Measurements from ENCODE around the gene CMPK1. TPM values are rescaled to one million over a fixed set of nuclear protein-coding genes. Genes with fewer than 3 reads are reported as not detected.

The CMPK1 gene, protein sequence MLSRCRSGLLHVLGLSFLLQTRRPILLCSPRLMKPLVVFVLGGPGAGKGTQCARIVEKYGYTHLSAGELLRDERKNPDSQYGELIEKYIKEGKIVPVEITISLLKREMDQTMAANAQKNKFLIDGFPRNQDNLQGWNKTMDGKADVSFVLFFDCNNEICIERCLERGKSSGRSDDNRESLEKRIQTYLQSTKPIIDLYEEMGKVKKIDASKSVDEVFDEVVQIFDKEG
- 36.6 to 71.3 TPM (median 69.7 TPM) in 5 replicates for total RNA-seq (2022; extraction: Qiagen RNA extraction; ENCODE audit: low read depth)

DNA sequence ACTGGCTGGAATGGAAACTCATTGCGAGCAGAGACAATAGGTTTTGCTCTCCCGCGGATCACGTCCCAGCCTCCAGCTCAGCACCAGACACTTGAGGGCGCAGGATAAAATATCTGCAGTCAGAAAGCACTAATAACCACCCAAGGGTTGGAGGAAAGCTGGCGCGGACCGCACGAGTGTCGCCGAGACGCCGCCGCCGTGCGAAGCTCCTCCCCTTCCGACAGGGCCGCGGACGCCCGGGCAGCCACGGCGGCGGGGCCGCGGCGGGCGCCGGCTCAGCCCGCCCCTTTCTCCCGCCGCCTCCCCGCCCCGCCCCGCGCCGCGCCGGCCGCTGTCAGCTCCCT, at the start of gene CMPK1:
Gene CMPK1 (plus strand): TSS at position 213 of the 344 bp plus-strand sequence. CDS start 156 bp downstream, outside the sequence.

DNA sequence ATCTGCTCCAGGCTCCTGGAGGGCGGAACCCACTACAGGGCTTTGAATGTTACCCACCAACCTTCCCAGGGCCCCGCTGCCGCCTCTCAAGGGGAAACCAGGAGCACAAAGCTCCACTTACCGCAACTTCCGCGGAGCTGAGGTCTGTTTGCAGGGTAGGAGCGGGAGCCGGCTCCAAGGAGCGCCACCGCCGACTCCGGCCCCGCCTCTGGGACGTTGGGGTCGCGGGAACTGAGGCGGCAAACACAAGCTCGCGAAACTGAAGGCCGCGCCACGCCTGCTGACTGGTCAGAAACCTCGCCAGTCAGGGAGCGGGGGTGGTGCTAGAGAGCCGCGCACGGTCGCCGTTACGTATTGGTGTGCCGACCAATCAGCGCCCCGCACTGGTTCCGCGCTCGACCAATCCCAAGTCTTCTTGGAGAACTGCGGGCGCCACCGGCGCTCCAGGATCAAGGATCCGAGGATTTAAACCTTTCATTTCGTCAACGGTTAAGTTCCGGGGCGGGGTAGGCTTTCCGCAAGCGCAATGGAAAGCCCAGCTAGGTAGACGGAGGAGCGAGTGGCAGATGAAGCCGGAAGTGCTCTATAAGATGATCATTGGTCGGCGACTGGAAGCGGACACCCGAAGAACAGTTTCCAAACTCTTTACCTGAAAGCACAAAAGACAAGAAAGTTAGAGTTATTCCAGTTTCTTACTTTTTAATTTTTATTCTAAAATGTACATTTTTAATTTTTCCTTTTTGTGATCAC, 19.5 kb upstream of the CMPK1 start, which contains the start of gene STIL:
Gene STIL (minus strand): TSS at position 233 of the 750 bp plus-strand sequence. CDS start 3,828 bp downstream, outside the sequence.

DNA sequence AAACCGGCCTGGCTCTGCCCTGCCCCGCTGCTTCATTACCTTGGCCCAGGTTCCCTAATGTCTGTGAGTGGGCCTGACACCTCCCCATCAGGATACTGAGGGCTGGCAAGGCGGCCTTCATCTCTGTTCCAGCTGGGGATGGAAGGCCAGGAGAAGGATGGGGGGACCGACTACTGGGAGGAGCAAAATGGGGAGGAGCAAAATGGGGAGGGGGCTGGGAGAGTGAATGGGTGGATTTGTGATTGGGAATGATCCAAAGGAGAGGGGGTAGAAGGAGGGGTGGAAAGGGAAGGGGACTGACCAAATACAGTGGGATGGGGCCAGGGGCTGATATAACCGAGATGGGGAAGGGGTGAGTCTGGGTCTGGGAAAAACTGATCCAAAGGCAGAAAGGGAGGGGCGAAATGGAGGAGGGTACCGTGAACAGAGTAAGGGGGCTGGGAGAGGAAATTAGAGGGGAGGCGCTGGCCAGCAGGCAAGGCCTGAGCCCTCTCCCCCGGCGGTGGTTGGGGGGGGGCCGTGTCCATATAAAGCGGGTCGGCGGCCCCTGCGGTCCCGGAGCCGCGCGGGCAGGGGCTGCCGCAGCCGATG, 82.2 kb downstream of the CMPK1 start, which contains the start of gene FOXE3:
Gene FOXE3 (plus strand): TSS at position 558 of the 591 bp plus-strand sequence. CDS start 31 bp downstream, at position 589.

Other genes with a start within 250 kb of the CMPK1 start
- not detected in 5 replicates for gene CYP4A22, start 196.3 kb upstream of the CMPK1 start, total RNA-seq (2022; extraction: Qiagen RNA extraction; ENCODE audit: low read depth)
- 5.3 to 10.5 TPM (median 7.8 TPM) in 5 replicates for gene PDZK1IP1, start 143.8 kb upstream of the CMPK1 start, total RNA-seq (2022; extraction: Qiagen RNA extraction; ENCODE audit: low read depth)
- gene TAL1, start 101.6 kb upstream of the CMPK1 start, total RNA-seq (2022; extraction: Qiagen RNA extraction; ENCODE audit: low read depth): 0.03 TPM in 1 of 5 replicates, not detected in the others
- 8.0 to 11.0 TPM (median 10.6 TPM) in 5 replicates for gene STIL, start 19.6 kb upstream of the CMPK1 start, total RNA-seq (2022; extraction: Qiagen RNA extraction; ENCODE audit: low read depth)
- gene FOXE3, start 82.5 kb downstream of the CMPK1 start, total RNA-seq (2022; extraction: Qiagen RNA extraction; ENCODE audit: low read depth): 0.08 to 0.09 TPM in 2 of 5 replicates, not detected in the others
- 0.37 to 0.60 TPM (median 0.43 TPM) in 5 replicates for gene FOXD2, start 104.3 kb downstream of the CMPK1 start, total RNA-seq (2022; extraction: Qiagen RNA extraction; ENCODE audit: low read depth)